Duodenal mucosa (tissue), 2 donors: Measurements from ENCODE around the gene ANTXRL.
"Not testable (repeated sequence)": the region's sequence is repeated elsewhere in the genome, so short reads cannot be mapped to it uniquely, and the experiment has no call there.

ENCODE experiments used
- H3K27ac ChIP-seq: one replicate; pipeline ENCODE4 v1.7.0; 2013; ENCODE audit warnings: low read depth, low read length
- H3K27me3 ChIP-seq, 2 donors: one replicate each; pipeline ENCODE4 v1.7.0; 2013; ENCODE audit warnings: low read length in 2 of 2, control low read depth in 1 of 2; ENCODE audit not compliant: insufficient read depth in 2 of 2, control insufficient read depth in 1 of 2
- H3K36me3 ChIP-seq, 2 donors: one replicate each; pipeline ENCODE4 v1.7.0; 2013; ENCODE audit warnings: low read length in 2 of 2, control low read depth in 1 of 2; ENCODE audit not compliant: insufficient read depth in 2 of 2, control insufficient read depth in 1 of 2
- H3K4me1 ChIP-seq, 2 donors: one replicate each; pipeline ENCODE4 v1.7.0; 2013; ENCODE audit warnings: low read length in 2 of 2, control low read depth in 1 of 2; ENCODE audit not compliant: insufficient read depth in 2 of 2, control insufficient read depth in 1 of 2
- H3K4me3 ChIP-seq, 2 donors: one replicate each; pipeline ENCODE4 v1.7.0; 2013; ENCODE audit warnings: low read length in 2 of 2, low read depth in 1 of 2
- H3K9ac ChIP-seq, 2 donors: one replicate each; pipeline ENCODE4 v1.7.0; 2013; ENCODE audit warnings: low read length in 2 of 2, low read depth in 1 of 2
- H3K9me3 ChIP-seq, 2 donors: one replicate each; pipeline ENCODE4 v1.7.0; 2013; ENCODE audit warnings: low read length in 2 of 2, control low read depth in 1 of 2; ENCODE audit not compliant: control insufficient read depth in 1 of 2

ANTXRL gene

GRCh38 chr10:46248651-46249146, 38.1 kb upstream of the ANTXRL start:
- no peaks in the 10 kb centered on the region for H3K9me3 ChIP-seq
- H3K4me3 ChIP-seq = no peak overlapping the region
- no peak overlapping the region for H3K9ac ChIP-seq
- H3K36me3 ChIP-seq = no peaks in the 10 kb centered on the region
- H3K27me3 ChIP-seq = no peaks in the 10 kb centered on the region
- H3K27ac ChIP-seq = no peak overlapping the region
- H3K4me1 ChIP-seq = no peaks in the 10 kb centered on the region

GRCh38 chr10:46249617-46250344, 37.0 kb upstream of the ANTXRL start:
- not testable (repeated sequence) for H3K27ac ChIP-seq, H3K9ac ChIP-seq, H3K27me3 ChIP-seq, H3K36me3 ChIP-seq, H3K4me1 ChIP-seq, H3K4me3 ChIP-seq, H3K9me3 ChIP-seq

GRCh38 chr10:46250481-46250880, 36.3 kb upstream of the ANTXRL start:
- Histone ChIP-seq H3K9ac (no peak overlapping the region), H3K36me3 (no peaks in the 10 kb centered on the region), H3K27ac (no peak overlapping the region), H3K4me1 (no peaks in the 10 kb centered on the region), H3K9me3 (no peaks in the 10 kb centered on the region), H3K27me3 (no peaks in the 10 kb centered on the region), H3K4me3 (no peak overlapping the region)

GRCh38 chr10:46250898-46251856, 35.6 kb upstream of the ANTXRL start:
- H3K9me3 ChIP-seq = no peaks in the 10 kb centered on the region
- no peaks in the 10 kb centered on the region for H3K36me3 ChIP-seq
- no peak overlapping the region for H3K27ac ChIP-seq
- H3K9ac ChIP-seq = no peak overlapping the region
- no peaks in the 10 kb centered on the region for H3K4me1 ChIP-seq
- H3K4me3 ChIP-seq = no peak overlapping the region
- no peaks in the 10 kb centered on the region for H3K27me3 ChIP-seq

- no peaks in the 10 kb centered on the region for H3K9me3 ChIP-seq
- no peak overlapping the region for H3K4me3 ChIP-seq
- H3K27ac ChIP-seq = no peak overlapping the region
- H3K27me3 ChIP-seq = no peaks in the 10 kb centered on the region
- H3K9ac ChIP-seq = no peak overlapping the region
- no peaks in the 10 kb centered on the region for H3K36me3 ChIP-seq
- H3K4me1 ChIP-seq = no peaks in the 10 kb centered on the region
Observed at GRCh38 chr10:46251857-46252847, 34.6 kb upstream of the ANTXRL start.

GRCh38 chr10:46253076-46254006, 33.5 kb upstream of the ANTXRL start:
- H3K27me3 ChIP-seq = no peaks in the 10 kb centered on the region
- no peaks in the 10 kb centered on the region for H3K9me3 ChIP-seq
- H3K36me3 ChIP-seq = no peaks in the 10 kb centered on the region
- H3K27ac ChIP-seq = no peak overlapping the region
- no peak overlapping the region for H3K4me3 ChIP-seq
- H3K9ac ChIP-seq = no peak overlapping the region
- no peaks in the 10 kb centered on the region for H3K4me1 ChIP-seq

GRCh38 chr10:46254007-46254383, 32.8 kb upstream of the ANTXRL start:
- Histone ChIP-seq H3K27ac (no peak overlapping the region), H3K9ac (no peak overlapping the region), H3K4me1 (no peaks in the 10 kb centered on the region), H3K36me3 (no peaks in the 10 kb centered on the region), H3K27me3 (no peaks in the 10 kb centered on the region), H3K9me3 (no peaks in the 10 kb centered on the region), H3K4me3 (no peak overlapping the region)

- no peak overlapping the region for H3K4me3 ChIP-seq
- no peaks in the 10 kb centered on the region for H3K9me3 ChIP-seq
- H3K36me3 ChIP-seq = no peaks in the 10 kb centered on the region
Observed at GRCh38 chr10:46254467-46254866, 32.3 kb upstream of the ANTXRL start.

GRCh38 chr10:46255210-46255609, 31.6 kb upstream of the ANTXRL start:
- H3K9me3 ChIP-seq, H3K36me3 ChIP-seq, H3K4me3 ChIP-seq, H3K9ac ChIP-seq, H3K27me3 ChIP-seq, H3K27ac ChIP-seq, H3K4me1 ChIP-seq: not testable (repeated sequence)

More at GRCh38 chr10:46254467-46254866, 32.3 kb upstream of the ANTXRL start:
- Histone ChIP-seq H3K9ac (no peak overlapping the region), H3K27ac (no peak overlapping the region), H3K4me1 (no peaks in the 10 kb centered on the region), H3K27me3 (no peaks in the 10 kb centered on the region)
